ENCODE data around the gene NPHS2. TPM values are rescaled to one million over a fixed set of nuclear protein-coding genes. Genes with fewer than 3 reads are reported as not detected.

Gene NPHS2
- total and polyA plus RNA-seq, 2 donors from 2014 or later, result 1.2 to 446 TPM

Other genes starting within 250 kb of the NPHS2 start
- gene AXDND1, start 210.0 kb downstream of the NPHS2 start, total RNA-seq, result 0.57 TPM
- gene AXDND1, start 210.0 kb downstream of the NPHS2 start, polyA plus RNA-seq (ENCODE audit: insufficient read depth, low read depth, low replicate concordance), result not detected
- 0.47 TPM for gene TDRD5, start 15.9 kb upstream of the NPHS2 start, total RNA-seq
- gene TDRD5, start 15.9 kb upstream of the NPHS2 start, polyA plus RNA-seq (ENCODE audit: insufficient read depth, low read depth, low replicate concordance), result 1.5 TPM
- not detected for gene FAM163A, start 167.3 kb upstream of the NPHS2 start, total RNA-seq
- gene FAM163A, start 167.3 kb upstream of the NPHS2 start, polyA plus RNA-seq (ENCODE audit: insufficient read depth, low read depth, low replicate concordance), result not detected

Measured in kidney (tissue), 2 donors.